NCI-H146 treated with DMSO at 0.1 percent for 48 hours (cell line): Measurements from ENCODE around the gene ITPRIPL2.
A peak's percentile ranks its signal among the peaks of the same experiment; 100 is the strongest.

Experiments used
- DNase-seq: peaks from one replicate; lab custom pipeline; 2025; ENCODE audit not compliant: unreplicated experiment; lab: John Stamatoyannopoulos, UW

Gene ITPRIPL2

GRCh38 chr16:19093631-19094541 lies 19.9 kb upstream of the ITPRIPL2 start:
- peak; percentile 36 for DNase-seq

- DNase-seq, result no peak
Observed at GRCh38 chr16:19094542-19095365, 19.0 kb upstream of the ITPRIPL2 start.

DNA sequence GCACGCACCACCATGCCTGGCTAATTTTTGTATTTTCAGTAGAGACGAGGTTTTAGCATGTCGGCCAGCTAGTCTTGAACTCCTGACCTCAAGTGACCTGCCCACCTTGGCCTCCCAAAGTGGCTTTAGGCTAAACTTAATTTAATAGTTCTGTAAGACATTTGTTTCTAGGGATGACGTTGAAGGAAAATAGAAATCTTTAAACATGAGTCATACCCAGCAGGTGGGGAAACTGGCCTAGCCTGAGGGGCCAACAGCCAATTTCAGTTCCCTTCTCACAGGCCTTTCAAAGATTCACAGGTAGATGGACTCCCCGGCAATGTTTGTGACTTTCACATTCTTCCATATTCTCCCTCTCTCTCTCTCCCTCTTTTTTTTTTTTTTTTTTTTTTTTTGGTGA lies 18.1 kb upstream of the ITPRIPL2 start:
- DNase-seq, result no peak

DNA sequence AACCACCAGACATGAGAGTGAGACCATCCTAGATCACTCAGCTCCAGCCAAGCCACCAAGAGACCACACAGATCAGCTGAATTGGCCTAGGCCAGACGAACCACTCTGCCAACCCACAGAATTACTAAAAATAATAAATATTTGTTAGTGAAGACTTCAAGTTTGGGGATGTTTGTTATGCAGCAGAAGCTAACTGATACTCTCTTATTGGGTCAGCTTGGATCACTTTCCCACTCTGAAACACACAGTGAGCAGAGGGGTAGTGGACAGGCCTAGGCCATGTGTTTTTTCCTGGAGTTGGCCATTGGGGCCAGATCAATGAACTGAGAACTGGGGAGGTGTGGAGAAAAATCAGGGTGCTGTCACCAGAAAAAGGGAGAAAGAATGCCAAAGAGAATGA lies 15.6 kb upstream of the ITPRIPL2 start:
- no peak for DNase-seq

GRCh38 chr16:19102187-19102872 lies 11.4 kb upstream of the ITPRIPL2 start:
- peak; percentile 97 for DNase-seq

- no peak for DNase-seq
Observed at GRCh38 chr16:19104607-19105006, 9.2 kb upstream of the ITPRIPL2 start.

DNA sequence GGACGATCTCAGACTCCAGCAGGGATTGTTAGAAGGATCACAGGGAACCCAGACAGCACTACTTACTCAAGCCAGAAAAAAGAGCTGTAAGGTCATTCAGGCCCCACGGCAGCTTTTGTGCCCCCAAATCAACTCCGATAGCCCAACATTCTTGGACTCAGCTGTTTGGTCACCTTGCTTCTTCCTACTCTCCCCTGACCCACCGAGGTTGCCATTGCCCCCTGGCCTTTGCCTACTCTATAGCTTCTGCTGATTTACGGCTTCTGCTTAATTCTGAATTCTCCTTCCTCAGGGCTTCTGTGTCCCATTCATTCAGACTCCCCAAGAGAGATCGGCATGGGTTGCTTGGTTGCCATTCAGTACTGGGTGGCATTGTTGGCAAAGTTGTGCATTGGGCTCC lies 8.6 kb upstream of the ITPRIPL2 start:
- DNase-seq, result no peak

GRCh38 chr16:19105891-19106624 lies 7.7 kb upstream of the ITPRIPL2 start:
- DNase-seq, result no peak

GRCh38 chr16:19106625-19107020 lies 7.1 kb upstream of the ITPRIPL2 start:
- DNase-seq, result no peak

DNA sequence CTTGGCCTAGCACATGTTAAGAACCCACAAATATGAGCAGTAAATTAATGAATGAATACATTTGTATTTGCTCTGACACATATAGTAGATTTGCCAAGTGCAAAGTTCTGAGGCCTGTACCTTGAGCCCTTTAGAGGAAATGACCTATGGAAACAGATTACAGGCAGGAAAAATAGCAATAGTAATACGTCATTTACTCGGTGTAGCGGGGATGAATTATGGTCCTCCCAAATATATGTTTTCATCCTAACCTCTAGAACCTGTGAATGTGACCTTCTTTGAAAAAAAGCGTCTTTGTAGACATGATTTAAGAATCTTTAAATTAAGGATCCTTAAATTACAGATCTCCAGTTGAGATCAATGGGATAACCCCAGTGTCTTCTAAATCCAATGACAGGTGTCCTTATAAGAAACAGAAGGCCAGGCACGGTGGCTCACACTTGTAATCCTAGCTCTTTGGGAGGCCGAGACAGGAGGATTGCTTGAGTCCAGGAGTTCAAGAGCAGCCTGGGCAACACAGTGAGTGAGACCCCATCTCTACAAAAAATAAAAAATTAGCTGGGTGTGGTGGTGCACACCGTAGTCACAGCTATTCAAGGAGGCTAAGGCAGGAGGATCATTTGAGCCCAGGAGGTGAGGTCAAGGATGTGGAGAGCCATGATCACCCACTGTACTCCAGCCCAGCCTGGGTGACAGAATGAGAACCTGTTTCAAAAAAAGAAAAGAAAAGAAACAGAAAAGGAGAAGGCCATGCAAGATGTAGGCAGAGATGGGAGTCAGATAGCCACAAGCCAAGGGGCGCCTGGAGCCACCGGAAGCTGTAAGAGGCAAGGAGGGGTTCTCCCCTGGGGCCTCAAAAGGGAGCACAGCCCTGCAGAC lies 5.1 kb upstream of the ITPRIPL2 start:
- DNase-seq, result no peak

- no peak for DNase-seq
Observed at GRCh38 chr16:19109288-19109664, 4.5 kb upstream of the ITPRIPL2 start.

DNA sequence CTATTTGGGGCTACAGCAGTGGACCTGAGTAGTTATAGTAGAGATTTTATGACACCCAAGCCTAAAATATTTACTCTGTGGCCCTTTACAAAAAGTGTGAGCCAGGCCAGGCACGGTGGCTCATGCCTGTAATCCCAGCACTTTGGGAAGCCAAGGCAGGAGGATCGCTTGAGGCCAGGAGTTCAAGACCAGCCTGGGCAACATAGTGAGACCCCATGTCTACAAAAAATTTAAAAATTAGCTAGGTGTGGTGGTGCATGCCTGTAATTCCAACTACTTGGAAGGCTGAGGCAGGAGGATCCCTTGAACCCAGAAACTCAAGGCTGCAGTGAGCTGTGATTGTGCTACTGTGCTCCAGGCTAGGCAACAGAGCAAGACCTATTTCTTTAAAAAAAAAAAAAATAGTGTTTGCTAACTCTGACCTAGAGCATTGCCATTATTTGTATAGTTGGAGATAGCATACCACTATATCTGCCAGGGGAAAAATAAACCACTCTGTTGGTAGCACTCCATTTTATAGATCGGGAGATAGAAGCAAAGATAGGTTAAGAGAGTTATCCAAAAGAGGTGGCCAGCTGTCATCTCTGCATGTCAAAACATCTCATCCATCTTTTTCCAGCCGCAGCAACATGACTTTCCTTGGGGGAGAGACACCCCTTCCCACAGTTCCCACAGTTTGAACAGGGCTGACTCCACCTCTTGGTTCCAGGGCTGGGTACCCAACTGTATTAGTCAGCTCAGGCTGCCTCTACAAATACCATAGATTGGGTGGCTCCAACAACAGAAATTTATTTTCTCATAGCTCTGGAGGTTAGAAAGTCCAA lies 3.0 kb upstream of the ITPRIPL2 start:
- no peak for DNase-seq

DNA sequence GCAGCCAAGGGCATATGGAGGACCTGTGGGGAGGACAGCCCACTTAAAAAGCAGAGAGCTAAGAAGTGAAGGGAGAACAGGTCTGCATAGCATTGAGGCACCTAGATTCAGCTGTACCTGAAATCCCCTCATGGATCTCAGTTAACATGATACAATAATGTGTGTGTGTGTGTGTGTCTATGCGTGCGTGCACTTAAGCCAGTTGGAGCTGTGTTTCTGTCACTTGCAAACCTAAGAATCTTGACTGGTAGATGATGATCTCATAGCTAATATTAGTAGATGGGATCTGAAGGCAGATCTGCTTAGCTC lies 1.7 kb upstream of the ITPRIPL2 start:
- no peak for DNase-seq

DNA sequence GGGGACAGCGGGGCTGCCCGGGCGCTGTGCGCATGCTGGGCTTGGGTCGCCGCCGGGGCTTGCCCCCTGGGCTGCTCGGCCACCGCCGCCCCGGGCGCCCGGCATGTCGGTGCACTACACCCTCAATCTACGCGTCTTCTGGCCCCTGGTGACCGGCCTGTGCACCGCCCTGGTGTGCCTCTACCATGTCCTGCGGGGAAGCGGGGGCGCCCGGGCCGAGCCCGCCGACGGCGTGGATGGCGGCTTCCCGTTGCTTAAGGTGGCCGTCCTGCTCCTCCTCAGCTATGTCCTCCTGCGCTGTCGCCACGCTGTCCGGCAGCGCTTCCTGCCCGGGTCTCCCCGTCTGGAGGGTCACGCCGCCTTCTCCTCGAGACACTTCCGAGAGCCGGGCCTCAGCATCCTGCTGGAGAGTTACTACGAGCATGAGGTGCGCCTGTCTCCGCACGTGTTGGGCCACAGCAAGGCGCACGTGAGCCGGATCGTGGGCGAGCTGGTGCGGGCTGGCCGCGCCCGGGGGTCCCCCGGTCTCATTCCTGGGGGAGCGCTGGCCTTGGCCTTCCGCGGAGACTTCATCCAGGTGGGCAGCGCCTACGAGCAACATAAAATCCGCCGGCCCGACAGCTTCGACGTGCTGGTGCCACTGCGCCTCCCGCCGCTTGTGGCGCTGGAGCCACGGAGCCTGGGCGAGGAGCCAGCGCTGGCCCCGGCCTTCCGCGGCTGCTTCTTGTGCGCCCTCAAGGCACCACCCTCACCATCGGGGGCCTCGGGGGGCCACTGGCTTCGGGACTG lies 789 bp downstream of the ITPRIPL2 start:
- no peak for DNase-seq

- DNase-seq, result no peak
Observed at GRCh38 chr16:19115148-19116021, 1.6 kb downstream of the ITPRIPL2 start.

GRCh38 chr16:19116711-19117449 lies 3.1 kb downstream of the ITPRIPL2 start:
- DNase-seq, result no peak

- no peak for DNase-seq
Observed at GRCh38 chr16:19118938-19119431, 5.2 kb downstream of the ITPRIPL2 start.
